GM21360 (cell line): ENCODE results near the gene TBC1D14.

Experiments used
- ATAC-seq: cut with Tn5 transposase; IDR thresholded peaks from one replicate; pipeline ENCODE4 v1.9.1; 2021; ENCODE audit warnings: mild to moderate bottlenecking, moderate library complexity; ENCODE audit not compliant: unreplicated experiment

TBC1D14 gene

DNA sequence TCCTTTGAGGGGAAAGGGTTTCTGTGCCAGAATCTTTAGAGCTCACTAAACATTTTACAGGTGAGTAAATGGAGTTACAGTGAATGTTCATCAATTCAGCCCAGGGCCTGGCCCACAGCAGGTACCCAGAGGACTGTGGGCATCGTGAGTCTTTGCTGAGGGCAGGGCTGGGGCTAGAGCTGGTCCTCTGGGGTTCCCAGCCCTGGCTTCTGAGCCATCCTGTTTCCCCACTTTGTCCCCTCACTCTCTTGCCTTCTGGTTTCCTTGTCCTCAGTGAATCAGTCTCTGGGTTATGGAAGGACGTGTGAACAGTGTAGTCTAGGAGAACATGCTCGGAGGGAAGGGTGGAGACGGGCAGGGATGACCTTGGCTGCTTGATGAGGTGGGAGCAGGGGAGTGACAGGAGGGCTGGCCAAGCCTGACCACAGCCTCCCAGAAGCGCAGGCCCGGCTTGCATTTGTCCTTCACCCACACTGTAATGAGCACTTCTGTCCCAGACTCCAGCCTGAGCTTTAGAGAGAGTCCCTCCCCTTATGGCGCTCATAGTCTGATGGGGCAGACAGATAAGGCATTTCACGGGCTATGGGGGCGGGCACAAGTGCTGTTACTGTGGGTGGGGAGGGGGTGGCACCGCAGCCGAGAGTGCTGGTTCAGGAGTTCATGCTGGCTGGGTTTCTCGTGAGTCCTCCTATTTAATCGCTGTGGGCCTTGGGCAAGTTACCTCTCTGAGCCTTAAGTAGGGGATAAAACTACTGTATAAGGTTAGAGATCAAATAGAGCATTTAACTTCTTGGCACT, 17.3 kb downstream of the TBC1D14 start:
- ATAC-seq, result no peak

DNA sequence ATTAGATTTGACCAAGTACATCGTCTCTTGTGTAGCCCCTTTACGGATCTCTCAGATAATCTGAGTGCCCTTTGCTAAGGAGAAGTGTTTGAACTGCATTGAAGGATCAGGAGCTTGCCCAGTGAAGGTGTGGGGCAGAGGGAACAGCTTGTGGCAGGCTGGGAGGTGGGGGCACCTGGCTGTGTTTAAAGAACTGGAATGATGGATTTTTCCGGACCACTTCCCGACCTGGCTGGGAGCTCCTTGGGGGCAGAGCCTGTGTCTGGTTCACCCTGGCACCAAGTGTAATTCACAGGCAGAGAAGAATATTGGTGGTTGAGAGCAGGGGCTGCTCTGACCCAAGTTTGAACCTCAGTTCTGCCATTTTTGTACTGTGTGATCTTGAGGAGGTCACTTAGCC, 18.5 kb downstream of the TBC1D14 start:
- no peak for ATAC-seq

DNA sequence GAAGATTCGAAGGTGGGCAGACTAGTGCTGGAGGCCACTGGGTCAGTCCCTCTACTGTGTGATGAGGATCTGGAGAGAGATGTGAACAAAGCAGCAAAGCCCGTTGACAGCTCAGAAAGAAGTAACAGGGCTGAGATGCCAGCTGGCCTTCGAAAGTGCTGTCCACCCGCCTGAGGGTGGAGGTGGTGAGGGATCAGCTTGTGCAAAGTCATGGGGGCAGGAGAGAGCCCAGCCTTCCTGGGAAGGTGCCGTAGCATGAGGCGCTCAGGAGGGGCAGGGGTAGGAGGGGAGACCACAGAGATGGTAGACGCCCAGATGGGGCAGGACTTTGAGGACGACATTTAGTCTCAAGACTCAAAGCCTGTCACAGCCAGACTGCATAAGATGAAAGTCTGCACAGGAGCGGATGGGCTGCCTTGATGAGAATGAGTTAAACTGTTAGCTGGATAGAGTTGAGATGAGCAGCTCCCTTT, 19.7 kb downstream of the TBC1D14 start:
- no peak for ATAC-seq

DNA sequence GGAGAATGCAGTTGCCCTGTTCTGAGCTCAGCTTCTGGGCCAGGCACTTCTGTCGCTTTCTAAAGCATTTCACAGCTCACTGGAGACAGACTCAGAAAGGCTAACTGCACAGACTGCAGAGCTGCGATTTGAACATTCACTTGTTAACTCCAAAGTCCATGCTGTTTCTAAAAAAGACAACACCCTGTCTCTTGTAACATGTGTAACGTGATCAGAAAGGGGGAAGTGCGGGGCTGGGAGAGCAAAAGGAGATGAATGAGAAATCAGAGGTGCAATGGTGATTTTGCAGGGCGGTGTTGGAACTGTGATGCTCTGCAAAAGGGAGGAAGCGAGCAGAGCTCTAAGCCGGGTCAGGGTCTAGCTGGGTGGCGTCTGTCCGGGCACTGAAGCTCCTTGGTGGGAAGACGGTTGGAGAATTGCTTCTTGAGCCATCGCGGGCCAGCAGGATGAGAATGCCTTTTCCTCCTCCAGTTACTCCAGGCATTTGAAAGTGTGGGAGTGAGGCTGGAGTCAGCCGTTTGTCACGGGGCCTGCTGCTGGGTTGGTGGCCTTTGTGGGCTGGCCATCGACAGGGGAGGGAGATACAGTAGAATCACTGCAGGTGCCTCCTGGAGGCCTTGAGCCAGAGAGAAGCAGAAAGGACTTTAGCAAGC, 20.3 kb downstream of the TBC1D14 start:
- ATAC-seq, result no peak

DNA sequence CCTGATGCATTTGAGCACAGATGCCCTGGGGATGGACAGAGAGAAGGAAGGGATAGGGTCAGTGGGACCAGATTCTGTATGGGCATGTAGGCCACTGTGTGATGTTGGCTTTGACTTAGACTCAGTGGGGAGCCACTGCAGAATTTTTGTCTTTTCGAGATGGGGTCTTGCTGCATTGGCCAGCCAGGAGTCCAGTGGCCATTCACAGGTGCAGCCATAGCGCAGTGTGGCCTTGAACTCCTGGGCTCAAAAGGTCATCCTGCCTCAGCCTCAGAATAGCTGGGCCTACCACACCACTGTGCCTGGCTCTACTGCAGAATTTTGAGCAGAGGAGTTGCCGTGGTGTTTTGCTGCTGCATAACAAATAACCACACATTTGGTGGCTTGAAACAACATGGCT, 22.8 kb downstream of the TBC1D14 start:
- no peak for ATAC-seq

DNA sequence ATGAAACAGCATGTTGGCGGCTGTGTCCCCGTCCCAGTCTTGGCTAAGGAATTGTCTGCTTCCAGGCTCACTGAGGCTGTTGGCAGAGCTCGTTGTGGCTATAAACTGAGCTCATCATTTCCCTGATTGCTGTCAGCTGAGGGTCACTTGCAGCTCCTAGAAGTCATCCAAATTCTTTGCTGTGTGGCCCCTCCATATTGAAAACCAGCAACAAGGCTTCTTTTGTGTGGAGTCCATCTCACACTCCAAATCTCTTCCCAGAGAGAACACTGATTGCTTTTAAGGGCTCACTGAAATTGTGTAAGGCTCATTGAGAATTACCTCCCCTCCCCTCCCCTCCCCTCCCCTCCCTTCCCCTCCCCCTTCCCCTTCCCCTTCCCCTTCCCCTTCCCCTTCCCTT, 23.3 kb downstream of the TBC1D14 start:
- ATAC-seq, result no peak

DNA sequence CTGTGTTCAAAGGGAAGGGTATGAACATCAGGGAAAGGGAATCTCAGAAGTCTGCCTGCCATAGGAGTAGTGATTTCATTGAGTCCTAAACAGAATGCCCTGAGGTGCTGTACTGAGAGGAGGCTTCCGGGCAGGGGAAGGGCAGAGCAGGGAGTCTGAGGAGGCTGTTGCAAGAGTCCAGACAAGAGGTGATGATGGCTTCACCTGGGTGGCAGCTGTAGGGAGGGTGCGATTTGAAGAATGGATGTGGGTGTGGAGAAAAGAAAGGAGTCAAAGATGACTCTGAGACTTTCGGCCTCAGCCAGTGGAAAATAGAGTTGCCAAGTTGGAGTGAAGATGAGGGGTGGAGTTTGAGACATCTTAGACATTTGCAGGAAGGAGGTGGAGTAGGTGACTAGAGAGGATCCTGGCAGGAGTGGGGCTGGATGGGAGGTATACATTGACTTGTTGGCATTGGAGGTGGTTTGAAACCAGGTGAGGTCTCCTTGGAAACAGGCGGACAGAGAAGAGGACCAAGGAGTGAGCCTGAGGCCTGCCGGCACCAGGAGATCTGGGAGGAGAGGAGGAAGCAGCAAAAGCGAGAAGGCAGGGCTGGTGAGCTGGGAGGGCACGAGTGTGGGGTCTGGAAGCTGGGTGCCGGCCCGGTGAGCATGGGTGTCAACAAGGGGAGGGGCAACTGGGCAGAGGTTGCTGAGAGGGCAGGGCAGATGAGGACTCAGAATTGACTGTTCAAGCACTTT, 24.2 kb downstream of the TBC1D14 start:
- no peak for ATAC-seq

DNA sequence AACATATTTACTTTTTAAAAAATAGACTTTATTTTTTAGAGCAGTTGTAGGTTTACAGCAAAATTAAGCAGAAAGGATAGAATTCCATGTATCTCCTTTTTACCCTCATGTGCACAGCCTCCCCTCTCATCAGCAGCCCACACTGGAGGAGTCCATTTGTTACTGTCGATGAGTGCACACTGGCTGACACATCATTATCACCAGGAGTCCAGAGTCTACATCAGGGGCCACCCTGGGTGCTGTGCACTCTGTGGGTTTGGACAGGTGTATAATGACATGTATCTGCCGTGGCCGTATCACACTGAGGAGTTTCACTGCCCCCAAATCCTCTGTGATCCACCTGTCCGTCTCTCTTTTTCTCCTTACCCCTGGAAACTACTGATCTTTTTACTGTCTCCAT, 26.3 kb downstream of the TBC1D14 start:
- no peak for ATAC-seq

DNA sequence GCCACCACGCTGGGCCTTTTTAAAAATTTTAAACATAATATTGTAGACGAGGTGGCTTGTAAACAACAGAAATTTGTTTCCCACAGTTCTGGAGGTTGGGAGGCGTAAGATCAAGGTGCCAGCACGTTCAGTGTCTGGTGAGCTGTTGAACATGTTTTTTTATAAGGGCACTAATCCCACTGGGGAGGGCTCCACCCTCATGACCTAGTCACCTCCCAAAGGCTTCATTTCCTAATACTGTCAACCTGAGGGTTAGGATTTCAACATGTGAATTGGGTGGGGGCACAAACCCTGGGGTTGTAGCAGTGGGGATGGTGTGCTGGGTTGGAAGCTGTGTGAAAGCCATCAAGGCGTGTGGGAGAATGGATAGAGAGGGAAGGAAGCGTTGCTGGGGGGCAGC, 27.6 kb downstream of the TBC1D14 start:
- no peak for ATAC-seq

DNA sequence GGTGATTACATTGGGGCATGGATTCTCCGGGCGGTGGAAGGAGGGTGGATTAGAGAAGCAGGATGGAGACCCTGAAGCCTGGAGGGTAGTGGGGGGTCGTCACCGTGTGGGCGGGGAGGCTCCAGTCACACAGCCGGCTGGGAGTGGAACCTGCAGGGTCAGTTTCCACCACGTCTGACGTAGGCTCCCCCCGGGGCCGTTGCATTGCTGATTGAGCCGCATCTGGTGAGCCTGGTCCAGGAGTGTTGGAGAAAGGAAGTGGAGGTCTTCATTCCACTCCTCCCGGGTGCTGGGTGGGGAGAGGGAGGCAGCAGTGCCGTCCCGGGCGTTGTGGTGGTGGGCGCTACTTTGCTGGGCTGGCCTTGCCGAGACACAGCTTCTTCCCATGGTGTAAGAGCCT, 28.1 kb downstream of the TBC1D14 start:
- ATAC-seq, result no peak

DNA sequence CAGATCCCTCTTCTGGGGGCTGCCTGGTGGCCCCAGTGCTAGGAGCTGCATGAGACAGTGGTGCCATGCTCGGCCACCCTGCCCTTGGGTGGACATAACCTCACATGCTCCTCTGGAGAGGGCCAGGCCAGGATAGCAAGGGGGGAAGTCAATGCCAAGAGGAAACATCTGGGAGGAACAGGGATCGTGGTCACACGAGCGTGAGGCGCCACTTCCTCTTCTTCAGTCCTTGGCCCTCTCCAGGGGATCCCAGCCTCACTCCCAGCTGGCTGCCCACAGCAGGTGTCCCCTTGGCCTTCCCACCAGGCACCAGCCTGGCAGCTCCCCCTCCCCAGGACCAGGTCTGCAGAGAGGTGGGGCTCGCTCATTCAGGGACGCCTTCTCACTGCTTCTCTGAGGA, 28.6 kb downstream of the TBC1D14 start:
- no peak for ATAC-seq

DNA sequence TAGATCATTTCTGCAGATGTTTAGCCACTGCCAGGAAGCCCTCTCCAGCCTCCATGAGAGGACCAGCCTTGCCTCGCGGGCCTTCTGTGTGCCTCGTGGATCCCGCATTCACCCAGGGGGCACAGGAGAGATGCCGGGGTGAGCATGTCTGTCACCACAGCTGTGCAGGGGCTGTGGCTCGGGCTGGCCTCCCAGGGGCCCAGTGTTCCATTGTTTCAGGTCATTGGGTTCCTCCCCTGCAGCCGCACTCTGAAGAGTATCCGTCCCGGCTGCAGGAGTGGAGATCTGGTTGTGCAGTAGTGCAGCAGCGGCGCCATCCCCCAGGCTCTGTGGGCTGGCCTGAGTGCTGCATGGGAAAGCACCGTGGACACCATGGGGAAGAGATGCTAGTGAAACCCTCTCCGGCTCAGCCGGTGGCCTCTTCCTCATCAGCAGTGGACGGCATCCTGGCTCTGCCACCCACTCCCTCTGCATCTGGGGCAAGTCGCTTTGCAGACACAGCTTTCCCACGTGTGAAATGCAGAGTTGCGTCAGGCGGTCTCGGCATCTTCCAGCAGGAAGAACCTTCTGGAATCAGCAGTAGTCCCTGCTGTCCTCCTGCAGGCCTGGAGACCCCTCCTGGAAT, 29.1 kb downstream of the TBC1D14 start:
- no peak for ATAC-seq

DNA sequence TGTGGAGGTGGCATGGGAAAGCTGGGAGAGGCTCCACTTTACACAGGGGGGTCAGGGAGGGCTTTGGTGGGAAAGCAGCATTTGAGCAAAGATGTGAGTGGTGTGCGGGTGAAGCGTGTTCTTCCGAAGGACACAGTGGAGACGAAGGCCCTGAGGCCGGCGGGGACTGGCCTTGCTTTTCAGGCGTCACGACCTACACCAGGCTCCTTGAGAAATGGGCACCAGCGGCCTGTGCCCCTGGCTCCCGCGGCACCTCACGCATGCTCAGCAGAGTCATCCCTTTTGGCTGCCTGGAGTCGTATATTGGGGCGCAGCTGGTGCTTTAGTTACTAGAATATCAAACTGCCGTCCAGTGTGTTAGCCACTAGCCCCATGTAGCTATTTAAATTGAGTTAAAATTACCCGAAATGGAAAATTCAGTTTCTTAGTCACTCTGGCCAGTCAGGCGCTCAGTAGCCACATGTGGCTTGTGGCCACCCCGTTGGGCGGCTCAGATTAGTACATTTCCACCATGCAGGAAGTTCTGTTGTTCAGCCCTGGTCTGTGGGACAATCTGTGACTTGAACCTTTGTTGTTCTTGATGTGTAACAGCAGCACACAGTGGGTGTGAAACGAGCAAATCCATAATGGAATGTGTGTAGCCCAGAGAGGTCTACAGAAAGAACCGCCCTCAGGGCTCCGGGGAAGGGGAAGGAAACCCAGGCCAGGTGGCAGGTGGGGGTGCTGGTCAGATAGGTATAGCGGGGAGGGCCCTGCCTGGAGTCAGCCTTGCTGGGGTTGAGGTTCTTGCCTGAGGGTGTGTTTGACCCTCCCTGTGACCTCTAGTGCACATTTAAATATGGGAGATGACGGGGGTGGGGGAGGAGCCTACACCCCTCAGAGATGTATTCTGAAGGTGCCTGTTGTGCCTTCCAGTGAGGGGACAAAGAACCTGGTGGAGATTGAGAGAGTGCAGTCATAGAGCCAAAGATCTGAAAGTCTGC, 30.4 kb downstream of the TBC1D14 start:
- no peak for ATAC-seq

DNA sequence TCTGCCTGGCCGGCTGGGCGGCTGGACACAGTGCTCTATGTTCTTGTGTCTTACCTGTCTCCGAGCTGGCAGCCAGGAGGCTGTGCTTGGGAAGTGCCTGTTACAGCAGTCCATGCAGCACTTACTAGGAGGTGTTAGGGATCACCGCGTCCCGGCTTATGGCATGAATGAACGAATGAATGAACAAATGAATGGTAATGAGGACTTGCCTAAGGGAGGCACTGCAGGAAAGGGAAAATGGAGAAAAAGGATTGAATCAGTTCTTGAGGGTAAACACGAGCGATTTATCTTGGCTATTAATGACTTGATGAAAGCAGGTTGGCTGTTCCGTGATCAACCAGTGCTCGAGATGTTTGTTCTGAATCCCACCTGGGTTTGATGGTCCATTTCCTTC, 31.1 kb downstream of the TBC1D14 start:
- ATAC-seq, result no peak

DNA sequence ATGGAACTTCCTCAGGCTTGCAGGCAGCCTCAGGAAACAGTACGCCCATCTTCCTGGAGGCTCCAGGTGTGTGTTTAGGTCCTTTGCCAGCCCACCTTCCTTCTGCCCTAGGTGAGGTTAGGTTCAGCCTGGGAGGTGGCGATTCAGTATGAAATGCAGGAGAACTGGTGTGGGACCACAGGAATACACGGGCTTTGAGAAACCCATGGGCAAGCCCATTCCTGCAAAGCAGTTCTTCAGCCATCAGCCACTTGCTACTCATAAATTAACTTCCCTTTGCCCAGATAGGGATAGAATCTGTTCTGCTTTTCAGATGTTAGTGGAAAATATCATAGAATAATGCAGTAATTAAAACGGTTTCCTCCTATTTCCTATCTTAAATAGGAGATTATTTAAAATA, 32.2 kb downstream of the TBC1D14 start:
- peak; percentile 14 for ATAC-seq

DNA sequence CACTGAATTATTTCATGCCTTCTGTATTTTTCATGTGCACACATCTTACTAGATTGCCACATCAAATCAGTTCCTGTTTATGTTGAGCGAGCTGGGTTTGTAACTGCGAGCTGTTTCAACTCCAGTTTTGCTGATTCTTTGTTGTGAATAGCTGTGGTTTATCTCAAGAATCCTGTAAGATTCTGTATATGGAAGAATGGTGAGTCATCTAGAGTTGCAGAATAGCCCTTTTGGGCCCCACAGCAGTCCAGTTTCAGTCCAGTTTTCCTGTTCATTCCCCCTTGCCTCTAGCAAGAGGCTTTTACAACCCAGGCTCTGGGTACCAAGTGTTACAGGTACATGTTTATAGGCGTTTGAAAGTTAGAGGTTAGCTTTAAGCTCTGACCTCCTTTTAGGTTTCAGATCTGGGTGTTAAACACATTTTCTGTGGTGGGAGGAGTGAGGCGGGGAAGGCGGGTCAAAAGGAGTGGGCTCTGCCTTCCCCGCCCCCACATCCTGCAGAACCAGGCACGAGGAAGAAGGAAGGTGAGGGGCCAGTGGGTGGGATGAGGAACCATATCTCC, 32.7 kb downstream of the TBC1D14 start:
- ATAC-seq, result peak; percentile 82

DNA sequence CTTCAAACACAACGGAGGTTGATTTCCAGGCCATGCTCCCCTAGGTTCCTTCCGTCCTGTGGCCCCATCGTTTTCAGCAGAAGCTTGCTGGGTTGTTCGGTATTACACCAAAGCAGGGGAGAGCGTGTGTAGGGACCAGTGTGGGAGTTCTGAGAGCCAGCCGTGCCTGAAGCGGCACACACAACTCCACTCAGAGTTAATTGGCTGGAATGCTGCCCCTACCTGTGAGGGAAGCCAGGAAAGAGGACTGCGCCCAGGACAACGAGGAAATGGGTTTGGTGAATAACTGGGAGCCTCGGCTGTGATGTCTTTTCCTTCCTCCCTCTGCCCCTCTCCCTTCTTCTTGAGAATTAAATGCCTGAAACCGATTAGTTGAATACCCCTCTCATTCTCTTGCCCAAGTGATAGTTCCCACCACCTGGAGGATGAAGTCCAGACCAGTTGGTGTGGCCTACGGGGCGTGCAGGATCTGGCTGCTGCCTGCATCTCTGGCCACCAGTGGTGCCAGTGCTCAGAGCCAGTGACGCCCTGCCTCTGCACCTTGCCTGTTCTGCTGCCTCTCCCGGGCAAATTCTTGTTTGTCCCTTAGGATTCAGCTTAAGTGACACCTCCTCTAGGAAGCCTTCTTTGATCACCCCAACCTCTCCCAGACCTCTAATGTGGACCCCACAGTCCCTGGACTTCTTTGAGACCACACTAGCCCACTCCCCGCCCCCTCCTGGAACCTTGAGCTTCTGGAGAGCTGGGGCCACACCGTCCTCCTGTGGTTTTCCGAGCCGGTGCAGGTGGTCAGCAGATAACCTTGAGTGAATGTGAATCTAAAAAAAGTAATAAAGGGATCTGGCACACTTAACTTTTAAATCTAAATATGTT, 33.6 kb downstream of the TBC1D14 start:
- ATAC-seq, result no peak

DNA sequence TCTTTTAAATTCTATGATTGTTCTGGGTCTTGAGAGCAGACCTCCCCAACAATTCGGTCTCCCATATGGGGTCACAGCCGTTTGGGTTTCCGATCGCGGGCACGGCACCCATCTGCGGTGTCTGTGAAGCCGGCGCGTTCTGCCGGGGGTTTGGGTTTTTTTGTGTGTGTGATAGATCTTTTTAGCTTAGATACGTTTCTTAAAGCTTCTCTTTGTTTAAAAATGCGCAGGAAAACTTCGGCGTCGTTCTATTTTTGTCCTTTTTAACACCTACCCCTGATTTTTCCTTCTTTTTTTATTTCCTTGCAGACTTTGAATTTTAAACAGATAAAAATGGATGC, 34.2 kb downstream of the TBC1D14 start:
- ATAC-seq, result no peak
